Measurements from ENCODE around the gene ACE2. TPM values are rescaled to one million over a fixed set of nuclear protein-coding genes. Genes with fewer than 3 reads are reported as not detected.

Gene ACE2
- total RNA-seq, 1 donor from 2014 or later = 0.11 TPM

DNA sequence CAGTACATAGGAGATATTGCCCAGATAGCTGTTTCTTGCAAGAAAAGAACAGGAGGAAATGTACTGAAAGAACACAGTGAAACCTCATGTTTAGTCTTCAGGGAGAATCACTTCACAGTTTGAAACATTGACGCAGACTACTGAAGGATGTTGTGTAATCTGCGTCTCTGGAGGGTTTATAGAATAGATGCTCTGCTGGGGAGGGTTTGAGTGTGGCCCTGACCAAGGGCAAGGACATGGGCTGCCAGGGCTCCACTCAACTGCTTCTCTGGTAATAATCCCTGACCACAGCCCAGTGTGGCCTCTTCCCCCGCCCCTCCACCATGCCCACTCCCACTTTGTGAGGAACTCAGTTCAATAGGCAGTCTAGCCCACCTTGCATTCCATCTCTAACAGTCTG is 15.8 kb upstream of the ACE2 start:
- no peaks in the 10 kb centered on the region for H3K9me3 ChIP-seq
- no peak for DNase-seq (ENCODE audit: low spot score in 2 of 2)
- H3K27me3 ChIP-seq = no peaks in the 10 kb centered on the region
- no peaks in the 10 kb centered on the region for H3K36me3 ChIP-seq
- intact Hi-C loops (cut with DNase I) = no loop called here
- no peak overlapping the region for H3K27ac ChIP-seq
- H3K4me1 ChIP-seq = no peaks in the 10 kb centered on the region
- no peak overlapping the region for H3K4me3 ChIP-seq
- TF ChIP-seq, protein P1, sequence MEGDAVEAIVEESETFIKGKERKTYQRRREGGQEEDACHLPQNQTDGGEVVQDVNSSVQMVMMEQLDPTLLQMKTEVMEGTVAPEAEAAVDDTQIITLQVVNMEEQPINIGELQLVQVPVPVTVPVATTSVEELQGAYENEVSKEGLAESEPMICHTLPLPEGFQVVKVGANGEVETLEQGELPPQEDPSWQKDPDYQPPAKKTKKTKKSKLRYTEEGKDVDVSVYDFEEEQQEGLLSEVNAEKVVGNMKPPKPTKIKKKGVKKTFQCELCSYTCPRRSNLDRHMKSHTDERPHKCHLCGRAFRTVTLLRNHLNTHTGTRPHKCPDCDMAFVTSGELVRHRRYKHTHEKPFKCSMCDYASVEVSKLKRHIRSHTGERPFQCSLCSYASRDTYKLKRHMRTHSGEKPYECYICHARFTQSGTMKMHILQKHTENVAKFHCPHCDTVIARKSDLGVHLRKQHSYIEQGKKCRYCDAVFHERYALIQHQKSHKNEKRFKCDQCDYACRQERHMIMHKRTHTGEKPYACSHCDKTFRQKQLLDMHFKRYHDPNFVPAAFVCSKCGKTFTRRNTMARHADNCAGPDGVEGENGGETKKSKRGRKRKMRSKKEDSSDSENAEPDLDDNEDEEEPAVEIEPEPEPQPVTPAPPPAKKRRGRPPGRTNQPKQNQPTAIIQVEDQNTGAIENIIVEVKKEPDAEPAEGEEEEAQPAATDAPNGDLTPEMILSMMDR (IDR thresholded peaks at IDR 0.05) = no peak

DNA sequence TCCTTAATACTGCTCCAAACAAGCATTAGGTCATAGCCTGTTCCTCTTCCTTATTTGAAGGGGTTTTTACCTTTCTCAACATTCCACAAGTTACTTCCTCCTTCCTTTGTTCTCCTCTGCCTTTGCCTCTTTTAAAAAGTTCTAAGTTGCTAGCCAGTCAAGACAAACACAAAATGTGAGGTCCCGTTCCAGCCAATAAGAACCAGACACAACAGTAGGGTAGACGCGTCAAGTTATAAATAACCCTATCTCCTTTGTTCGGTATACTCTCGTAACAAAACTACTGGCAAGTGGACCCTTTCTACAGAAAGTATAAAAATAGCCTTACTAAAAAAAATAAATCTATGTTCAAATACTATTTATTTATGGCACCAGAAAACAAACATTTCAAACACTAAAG is 6.3 kb upstream of the ACE2 start:
- H3K4me3 ChIP-seq = no peak overlapping the region
- H3K9me3 ChIP-seq = no peaks in the 10 kb centered on the region
- no peak for DNase-seq (ENCODE audit: low spot score in 2 of 2)
- no peaks in the 10 kb centered on the region for H3K27me3 ChIP-seq
- intact Hi-C loops (cut with DNase I) = no loop called here
- no peaks in the 10 kb centered on the region for H3K4me1 ChIP-seq
- TF ChIP-seq, protein P1 (IDR thresholded peaks at IDR 0.05) = no peak
- no peak overlapping the region for H3K27ac ChIP-seq
- H3K36me3 ChIP-seq = no peaks in the 10 kb centered on the region

DNA sequence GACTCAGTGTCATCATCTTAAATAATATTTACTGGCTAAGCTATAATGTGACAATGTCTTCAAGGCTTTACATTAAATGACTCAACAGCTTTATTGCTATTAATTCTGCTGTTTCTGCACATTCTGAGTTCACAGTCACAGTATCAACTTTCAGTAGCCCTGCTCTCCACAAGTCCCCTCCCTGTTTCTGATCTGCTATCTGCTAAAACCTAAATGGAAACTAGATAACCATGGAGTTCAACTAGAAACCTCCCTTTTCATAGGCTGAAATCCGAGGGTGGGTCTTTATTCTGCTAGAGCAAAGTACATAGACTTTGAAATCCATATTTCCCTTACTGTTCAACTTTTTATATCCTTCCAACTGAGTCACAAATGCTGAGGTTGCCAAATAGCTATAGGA is 5.4 kb upstream of the ACE2 start:
- intact Hi-C loops (cut with DNase I) = no loop called here
- Histone ChIP-seq H3K4me1 (no peaks in the 10 kb centered on the region), H3K9me3 (no peaks in the 10 kb centered on the region), H3K36me3 (no peaks in the 10 kb centered on the region), H3K27ac (no peak overlapping the region), H3K27me3 (no peaks in the 10 kb centered on the region), H3K4me3 (no peak overlapping the region)
- DNase-seq (ENCODE audit: low spot score in 2 of 2) = no peak
- TF ChIP-seq, protein P1 (IDR thresholded peaks at IDR 0.05) = no peak

DNA sequence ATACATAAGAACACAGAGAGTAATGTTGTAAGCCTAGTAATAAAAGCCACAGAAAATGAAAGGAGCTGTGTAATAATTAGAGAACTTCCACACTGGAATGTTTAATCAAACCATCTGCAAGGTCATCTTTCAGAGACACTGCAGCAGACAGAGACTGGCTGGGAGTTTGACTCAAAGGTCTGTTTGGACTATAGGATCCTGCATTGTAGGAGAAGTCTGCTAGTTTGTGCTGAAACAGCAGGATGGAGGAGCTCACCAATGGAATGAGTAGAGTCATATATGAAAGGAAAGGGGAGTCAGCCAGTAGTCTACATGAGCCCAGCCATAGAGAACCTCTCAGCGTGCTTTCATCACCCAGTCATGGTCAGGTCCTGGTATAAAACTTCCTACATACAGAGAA is 4.5 kb upstream of the ACE2 start:
- no peaks in the 10 kb centered on the region for H3K36me3 ChIP-seq
- intact Hi-C loops (cut with DNase I) = no loop called here

DNA sequence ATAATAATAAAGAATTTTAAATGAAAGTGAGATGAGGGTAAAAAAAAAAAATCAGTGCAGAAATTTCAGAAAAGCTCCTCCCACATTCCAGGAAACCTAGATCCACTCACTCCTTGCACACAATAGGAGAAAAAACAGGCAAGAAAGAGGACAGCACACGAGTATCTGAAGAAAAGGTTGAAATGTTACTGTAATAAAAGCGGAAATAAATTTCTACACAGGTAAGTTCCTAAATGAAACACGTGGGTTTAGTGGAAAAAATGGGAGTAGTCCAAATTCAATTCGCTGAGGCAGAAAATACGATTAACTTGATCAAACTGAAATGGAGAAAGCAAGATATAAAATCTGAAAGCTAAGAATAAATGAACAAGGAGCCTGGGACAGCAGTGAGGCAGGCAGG is 2.0 kb upstream of the ACE2 start:
- no peak for DNase-seq (ENCODE audit: low spot score in 2 of 2)
- intact Hi-C loops (cut with DNase I) = no loop called here
- H3K4me3 ChIP-seq = no peak overlapping the region
- TF ChIP-seq, protein P1 (IDR thresholded peaks at IDR 0.05) = no peak
- no peaks in the 10 kb centered on the region for H3K9me3 ChIP-seq
- no peaks in the 10 kb centered on the region for H3K4me1 ChIP-seq
- H3K27ac ChIP-seq = no peak overlapping the region
- no peaks in the 10 kb centered on the region for H3K27me3 ChIP-seq
- H3K36me3 ChIP-seq = no peaks in the 10 kb centered on the region

More for the DNA sequence above, 4.5 kb upstream of the ACE2 start:
- no peaks in the 10 kb centered on the region for H3K9me3 ChIP-seq
- DNase-seq (ENCODE audit: low spot score in 2 of 2) = no peak
- no peak overlapping the region for H3K27ac ChIP-seq
- no peak overlapping the region for H3K4me3 ChIP-seq
- H3K27me3 ChIP-seq = no peaks in the 10 kb centered on the region
- no peaks in the 10 kb centered on the region for H3K4me1 ChIP-seq
- TF ChIP-seq, protein P1 (IDR thresholded peaks at IDR 0.05) = no peak

DNA sequence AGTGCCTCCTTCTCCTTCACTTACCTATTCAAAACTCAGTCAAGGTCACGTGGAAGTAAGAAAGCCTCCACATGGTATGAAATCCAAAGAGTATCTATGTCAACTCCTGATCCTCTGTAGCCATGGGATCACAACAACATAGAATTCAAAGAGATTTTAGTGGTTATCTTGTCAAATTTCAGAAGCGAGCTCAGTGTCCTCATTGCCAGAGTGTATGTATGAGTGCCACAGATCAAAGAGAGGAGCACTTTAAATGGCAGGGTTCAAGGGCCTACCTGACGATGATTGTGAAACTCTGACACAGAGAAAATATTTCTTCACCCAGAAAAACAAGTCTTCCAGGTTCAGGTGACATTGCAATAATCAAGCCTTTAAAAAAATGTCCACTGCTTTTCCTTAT is 1.2 kb upstream of the ACE2 start:
- Histone ChIP-seq H3K4me1 (no peaks in the 10 kb centered on the region), H3K4me3 (no peak overlapping the region), H3K27me3 (no peaks in the 10 kb centered on the region), H3K9me3 (no peaks in the 10 kb centered on the region), H3K36me3 (no peaks in the 10 kb centered on the region), H3K27ac (no peak overlapping the region)
- intact Hi-C loops (cut with DNase I) = no loop called here
- no peak for DNase-seq (ENCODE audit: low spot score in 2 of 2)
- TF ChIP-seq, protein P1 (IDR thresholded peaks at IDR 0.05) = no peak
